COR-L47 (cell line): ENCODE data around the gene ZNF674.
"Not testable (repeated sequence)": the region's sequence is repeated elsewhere in the genome, so short reads cannot be mapped to it uniquely, and the experiment has no call there.

Source experiments
- DNase-seq: peaks from one replicate; lab custom pipeline; 2025; lab: John Stamatoyannopoulos, UW

Gene ZNF674

DNA sequence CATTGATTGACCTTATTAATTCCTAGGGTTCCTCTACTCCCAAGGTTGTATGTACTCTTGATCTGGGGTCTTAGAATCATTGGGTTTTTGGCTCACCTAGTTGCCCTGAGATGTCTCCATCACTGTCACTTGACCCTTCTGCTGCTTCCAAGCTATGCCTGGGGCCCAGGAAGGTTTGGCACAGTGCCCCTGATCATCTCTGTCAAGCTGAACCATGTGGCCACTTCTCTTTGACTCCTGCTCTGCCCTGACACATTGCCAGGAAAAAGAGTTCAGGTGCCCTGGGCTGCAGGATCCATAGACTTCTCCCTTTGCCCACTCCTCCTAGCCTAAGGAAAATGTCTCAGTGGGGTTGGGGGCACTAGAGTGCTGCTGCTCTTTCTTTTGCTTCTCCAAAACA is 24.4 kb upstream of the ZNF674 start:
- DNase-seq: no peak

DNA sequence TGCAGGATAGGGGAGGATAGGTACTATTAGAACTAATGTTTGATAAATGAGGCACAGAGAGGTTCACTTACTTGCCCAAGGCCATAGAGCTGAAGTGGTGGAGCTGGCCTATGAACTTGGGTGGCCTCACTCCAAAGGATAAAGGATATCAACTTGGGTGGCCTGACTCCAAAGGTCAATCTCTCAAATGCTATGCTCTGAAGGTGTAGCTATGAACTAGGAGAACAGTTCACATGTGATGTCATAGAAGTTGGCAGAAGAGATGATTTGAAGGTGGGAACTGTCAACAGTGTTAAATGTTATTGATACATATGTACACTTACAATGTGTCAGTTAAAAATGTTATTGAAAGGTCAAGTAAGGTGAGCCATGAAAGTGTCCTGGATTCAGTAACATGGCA is 22.2 kb upstream of the ZNF674 start:
- DNase-seq: no peak

DNA sequence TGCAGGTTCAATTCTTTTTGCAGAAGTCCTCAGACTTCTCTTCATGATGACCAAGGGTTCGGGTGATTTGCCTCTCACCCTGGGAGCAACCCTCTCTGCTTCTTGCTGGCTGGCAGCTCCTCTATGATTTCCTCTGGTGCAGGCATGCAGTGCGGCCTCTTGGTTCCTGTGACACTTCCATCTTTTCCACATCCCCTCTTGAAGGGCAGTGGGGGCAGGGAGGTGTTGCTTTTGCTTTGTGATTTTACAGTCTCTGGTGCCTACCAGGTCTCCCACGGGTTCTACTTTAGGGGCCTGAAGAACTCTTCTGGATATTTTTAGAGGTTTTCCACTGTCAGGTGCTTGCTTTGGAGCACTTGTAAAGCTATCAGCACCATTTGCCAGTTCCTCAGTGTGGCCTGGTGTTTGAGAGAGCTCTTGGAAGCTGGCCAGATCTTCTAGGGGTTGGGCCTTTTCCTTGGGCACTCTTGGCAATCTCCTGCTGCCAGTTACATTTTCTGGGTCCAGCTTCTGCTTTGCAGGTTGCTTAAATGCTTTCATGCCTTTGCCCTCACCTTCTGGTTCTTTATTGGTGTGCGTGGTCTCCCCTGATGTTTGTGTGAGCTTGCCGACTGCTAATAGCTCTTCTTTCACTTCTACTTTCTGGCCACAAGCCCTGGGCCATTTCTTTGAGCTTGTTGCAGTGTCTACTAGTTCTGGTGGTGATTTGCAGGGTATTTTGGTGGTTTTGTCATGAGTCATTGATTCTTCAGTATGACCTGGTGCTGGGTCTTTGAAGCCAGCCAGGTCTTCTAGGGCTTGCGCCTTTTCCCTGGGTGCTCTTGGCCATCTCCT is 16.8 kb upstream of the ZNF674 start:
- DNase-seq: no peak

DNA sequence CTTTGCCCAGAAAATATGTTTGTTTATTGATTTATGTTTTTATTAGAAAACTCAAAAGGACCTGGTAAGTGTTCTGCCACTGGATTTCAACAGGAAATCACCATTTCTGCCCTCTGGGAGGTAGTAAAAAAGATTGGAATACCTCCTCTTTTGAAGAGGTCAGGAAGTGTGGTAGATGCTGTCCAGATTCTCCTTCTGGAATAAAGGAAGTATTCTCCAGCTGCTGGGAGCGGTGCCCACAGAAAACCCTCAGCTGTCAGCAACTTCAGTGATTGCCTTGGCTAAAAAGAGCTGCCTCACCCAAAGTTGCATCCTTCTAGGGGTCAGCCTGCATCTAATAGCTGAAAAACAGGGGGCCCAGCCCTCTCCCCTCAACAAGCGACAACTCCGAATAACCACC is 13.8 kb upstream of the ZNF674 start:
- no peak for DNase-seq

DNA sequence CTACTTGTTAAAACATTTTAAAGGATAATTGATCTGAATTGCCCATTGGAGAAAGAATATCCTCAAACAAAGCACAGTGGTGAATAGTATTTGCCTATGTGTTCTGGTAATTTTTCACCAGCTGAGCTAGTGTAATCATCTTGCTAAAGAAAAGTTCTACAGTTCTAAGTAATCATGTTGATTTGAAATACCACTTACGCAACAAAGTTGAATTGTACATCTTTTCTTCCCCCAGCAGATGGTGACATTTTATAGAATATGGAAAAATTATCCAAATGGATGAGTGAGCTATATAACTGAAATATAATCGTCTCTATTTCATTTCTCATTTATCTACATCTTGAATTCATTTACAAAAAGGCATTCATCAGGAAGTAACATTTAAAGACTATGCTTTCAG is 9.7 kb upstream of the ZNF674 start:
- no peak for DNase-seq

DNA sequence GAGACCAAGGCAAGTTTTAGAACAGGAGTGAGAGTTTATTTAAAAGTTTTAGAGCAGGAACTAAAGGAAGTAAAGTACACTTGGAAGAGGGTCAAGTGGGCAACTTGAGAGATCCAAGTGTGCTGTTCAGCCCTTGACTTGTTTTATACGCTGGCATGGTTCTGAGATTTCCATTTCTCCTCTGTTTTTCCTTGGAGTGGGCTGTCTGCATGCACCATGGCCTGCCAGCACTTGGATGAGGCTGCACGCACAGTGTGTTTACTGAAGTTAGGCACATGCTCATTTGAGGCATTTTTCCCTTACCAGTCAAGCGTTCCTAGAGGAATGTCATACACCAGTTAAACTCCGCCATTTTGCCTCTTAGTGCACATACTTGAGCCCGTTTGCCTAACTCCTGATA is 8.7 kb upstream of the ZNF674 start:
- DNase-seq: no peak

DNA sequence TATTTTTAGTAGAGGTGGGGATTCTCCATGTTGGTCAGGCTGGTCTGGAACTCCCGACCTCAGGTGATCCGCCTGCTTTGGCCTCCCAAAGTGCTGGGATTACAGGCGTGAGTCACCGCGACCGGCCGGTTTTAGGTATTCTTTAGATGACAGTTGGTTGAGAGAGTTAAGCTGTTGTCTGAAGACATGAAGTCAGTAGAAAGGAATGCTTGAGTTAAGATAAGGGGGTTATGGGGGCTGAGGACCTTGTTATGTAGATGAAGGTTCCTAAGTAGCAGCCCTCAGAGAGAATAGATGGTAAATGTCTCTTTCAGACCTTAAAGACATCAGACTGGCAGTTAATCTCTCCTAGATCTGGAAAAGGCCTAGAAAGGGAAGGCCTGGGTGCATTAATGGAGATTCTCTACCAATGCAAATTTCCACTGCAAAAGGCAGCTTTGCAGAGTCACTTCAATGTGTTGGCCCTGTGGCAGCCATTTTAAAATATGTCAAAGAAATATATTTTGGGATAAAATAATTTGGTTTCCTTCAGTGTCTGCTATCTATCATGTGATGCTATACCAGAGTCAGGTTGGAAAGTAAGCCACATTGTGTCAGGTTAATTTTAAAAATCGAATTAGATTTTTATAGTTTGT is 6.4 kb upstream of the ZNF674 start:
- no peak for DNase-seq

DNA sequence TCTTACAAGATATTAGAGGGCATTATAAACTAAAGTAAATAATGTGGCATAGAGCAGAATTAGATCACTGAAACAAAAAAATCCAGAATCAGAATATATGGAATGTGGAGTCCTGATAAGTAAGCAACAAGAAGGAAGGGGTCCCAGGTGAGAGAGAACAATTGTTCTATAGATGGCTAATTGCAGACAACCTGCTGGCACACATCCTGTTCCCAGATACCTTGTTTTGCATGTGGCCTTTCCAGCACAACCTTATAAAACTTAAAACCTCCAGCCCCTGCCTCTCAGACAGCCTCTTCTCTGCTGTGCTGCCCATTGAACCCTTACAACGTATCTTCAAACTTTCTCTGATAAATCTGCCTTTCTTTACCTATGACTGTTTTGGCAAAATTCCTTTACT is 4.7 kb upstream of the ZNF674 start:
- DNase-seq: no peak

DNA sequence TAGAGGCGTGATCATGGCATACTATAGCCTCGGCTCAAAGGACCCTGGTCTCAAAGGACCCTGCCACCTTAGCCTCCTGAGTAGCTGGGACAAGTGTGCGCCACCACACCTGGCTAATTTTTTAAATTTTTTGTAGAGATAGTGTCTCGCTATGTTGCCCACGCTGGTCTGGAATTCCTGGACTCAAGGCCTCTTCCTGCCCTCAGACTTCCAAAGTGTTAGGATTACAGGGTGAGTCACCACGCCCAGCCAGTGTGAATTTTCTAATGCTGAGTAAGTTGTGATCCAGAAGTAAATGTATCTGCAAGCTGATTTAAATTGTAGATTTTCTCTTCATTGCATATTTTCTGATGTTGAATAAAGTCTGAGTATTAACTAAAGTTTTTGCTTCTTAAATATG is 2.6 kb upstream of the ZNF674 start:
- DNase-seq: no peak

DNA sequence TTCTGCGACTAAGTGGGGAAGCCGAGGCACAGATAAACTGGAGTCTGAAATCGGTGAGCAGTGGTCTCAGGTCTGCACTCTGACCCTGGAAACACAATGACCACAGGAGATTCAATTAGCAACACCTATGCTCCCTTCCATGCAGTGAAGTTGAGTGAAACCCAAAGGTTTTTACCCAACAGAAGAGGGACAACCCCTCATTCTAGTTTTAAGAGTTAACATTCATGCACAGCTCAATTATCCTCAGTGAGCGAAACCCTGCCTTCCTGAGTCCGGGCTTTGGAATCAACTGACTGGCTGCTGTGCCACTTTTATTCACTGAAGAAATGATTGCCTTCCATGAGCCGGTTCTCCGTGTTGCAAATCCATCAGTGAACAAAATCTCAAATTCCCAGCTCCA is 694 bp downstream of the ZNF674 start:
- DNase-seq: not testable (repeated sequence)

DNA sequence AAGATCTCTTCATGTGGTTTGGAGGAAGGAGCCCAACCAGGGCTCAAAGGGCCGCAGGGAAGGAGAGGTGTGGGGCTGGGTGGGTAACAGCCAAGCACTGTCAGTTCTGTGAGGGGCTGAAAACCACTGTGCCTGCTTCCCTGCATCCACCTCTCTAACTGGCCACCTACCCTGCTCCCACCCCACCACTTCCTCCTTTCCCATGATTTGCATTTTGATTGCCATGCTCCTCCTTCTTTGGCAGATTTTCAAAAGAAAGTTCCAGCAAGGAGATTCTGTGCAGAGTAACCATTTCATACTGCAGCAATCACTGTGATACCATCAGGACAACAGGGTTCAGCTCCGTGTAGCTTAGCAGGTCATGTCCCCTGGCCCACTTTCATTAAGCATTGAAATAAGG is 1.8 kb downstream of the ZNF674 start:
- no peak for DNase-seq

DNA sequence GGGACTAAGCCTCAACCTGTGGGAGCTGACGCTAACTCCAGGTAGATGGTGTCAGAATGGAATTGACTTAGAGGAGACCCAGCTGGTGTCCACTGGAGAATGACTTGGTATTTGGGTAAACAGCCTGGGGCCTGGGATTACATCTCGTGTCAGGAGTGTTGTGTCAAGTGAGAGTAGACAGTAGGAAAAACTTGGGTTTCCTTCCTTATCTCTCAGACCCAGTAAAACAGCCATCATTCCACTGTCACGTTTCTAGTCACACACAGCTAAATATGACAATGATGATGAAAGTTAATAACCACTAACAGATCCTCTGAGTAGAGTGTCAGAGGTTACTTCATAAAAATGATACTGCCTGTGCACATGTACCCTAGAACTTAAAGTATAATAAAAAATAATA is 13.8 kb downstream of the ZNF674 start:
- no peak for DNase-seq

DNA sequence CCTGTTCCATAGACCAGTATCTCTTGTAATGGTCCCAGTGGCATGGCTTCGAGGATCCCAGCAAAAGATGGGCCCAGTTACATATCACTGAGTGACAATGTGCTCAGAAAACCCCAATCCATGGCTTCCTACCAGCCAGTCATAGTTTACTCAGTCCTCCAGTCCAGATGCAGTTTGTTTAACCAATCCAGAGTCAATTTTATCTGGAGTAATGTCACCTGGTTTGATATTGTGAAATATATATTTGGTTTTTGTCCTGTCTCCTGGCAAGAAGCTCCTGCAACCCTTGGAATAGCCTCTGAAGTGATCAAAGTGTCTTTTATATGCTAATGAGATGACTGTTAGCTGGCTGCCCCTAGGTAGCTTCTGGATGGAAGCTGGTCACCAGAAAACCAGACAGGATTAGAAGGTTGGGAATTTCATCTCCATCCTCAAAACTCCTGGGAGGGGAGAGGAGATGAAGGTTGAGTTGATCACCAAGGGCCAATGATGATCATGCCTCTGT is 14.8 kb downstream of the ZNF674 start:
- DNase-seq: not testable (repeated sequence)

DNA sequence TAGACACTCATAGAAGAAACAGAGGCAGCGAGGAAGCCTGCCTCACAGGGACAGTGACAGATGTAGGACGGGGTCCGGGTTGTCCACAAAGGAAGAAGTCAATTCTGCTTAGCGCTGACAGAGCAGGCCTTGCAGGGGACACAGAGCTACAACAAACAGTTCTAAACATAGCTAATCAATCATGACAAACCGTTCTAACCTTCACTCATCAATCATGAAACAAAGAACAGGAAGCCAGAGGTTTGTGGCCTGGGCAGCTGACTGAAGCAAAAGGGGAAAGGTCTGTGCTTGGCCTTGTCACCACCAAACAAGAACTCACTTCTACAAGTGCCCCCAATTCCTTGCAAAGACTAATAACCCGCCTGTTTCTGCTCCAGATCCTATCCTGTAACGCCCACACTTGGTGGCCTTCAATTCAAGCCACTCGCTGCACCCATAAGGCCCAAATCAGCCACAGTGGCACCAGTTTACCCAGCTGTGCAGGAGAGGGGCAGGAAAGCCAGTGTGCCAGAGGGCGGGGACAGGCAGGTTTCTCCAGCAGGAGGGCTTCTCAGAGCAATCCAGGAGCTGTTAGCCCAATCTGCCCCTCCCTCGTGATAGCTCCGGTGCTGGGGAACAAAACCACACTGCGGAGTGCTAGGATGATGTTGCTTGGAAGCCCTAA is 15.3 kb downstream of the ZNF674 start:
- DNase-seq: not testable (repeated sequence)

DNA sequence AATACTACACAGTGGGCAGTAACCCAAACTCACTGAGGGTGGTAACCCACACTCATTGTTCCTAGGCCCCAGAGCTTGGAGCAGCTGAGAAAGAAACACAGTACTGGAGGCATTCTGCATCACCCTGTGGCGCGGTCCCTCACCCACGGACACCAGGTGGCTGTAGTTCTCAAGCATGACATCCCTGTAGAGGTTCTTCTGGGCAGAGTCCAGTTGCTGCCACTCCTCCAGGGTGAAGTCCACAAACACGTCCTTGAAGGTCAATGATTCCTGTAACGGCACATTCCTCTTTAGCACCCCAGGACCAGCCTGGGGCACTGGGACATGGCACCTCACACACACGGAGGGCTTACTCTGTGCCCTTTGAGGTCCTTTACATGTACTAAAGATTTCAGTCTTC is 16.6 kb downstream of the ZNF674 start:
- not testable (repeated sequence) for DNase-seq

DNA sequence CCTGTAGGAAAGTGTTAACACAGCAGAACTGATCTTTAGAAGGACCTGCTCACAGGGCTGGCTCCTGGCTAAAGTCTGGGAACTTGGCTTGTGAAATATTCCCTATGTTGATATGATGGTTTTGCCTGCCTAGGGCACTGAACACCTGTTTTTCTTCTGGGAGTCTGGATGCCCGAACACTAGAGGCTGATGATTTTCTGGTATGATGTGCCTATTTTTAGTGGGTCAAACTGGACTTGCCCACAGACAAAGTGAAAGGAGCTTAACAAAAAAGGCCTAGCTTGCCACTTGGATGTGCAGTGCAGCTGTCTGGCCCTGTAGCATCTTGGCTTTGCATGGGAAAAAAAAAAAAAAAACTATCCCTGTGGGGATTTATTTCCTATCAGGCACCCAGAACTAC is 39.1 kb downstream of the ZNF674 start:
- DNase-seq: no peak

DNA sequence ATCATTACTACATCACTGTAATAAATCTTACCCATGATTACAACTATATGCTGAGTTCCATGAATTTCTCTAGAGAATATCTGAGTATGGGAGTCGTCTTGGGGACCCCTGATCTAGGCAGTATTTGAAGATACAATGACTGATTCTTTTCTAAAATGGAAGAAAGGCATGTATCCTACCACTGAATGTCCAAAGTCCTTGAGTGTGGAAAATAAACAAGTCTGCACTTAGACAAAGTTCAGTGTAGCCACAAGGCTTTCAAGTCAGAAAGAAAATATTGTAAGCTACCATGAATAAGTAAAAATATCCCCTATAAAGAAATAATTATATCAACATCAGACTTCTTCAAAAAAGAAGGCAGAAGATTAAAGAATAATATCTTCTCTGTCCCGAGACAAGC is 42.4 kb downstream of the ZNF674 start:
- DNase-seq: no peak

DNA sequence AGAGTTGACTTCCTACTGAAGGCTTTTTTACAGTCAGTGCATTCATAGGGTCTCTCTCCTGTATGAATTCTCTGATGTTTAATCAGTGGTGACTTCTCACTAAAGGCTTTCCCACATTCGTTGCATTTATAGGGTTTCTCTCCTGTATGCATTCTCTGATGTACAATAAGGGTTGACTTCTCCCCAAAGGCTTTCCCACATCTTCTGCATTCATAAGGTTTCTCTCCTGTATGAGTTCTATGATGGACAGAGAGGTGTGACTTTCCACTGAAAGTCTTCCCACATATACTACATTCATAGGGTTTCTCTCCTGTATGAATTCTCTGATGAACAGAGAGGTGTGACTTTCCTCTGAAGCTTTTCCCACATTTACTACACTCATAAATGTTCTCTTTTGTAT is 45.2 kb downstream of the ZNF674 start:
- DNase-seq: no peak

DNA sequence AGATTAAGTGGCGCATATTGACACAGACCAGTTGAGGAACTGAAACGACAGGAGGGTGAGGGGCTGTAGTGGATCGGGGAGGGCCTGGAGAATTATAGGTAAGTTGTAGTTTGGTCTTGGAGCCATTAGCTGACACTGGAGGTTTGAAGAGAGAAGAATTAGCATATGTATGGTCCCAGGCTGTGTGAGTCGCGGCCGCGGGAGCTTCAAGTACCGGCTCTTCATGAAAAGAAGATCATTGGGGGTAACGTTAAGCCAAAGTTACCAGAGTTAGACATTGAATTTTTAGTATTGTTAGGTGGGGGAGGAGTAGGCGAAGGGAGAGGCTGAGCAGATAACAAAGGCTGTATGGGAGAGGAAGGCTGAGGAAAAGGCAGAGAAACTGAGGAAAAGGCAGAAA is 56.5 kb downstream of the ZNF674 start:
- DNase-seq: no peak

DNA sequence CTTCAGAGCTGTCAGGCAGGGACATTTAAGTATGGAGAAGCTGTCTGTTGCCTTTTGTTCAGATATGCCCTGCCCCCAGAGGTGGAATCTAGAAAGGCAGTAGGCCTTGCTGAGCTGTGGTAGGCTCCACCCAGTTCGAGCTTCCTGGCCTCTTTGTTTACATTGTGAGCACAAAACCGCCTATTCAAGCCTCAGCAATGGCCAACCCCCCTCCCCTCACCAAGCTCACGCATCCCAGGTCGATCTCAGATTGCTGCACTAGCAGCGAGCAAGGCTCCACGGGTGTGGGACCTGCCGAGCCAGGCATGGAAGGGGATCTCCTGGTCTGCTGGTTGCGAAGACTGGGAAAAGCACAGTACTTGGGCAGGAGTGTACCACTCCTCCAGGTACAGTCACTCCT is 59.3 kb downstream of the ZNF674 start:
- no peak for DNase-seq

DNA sequence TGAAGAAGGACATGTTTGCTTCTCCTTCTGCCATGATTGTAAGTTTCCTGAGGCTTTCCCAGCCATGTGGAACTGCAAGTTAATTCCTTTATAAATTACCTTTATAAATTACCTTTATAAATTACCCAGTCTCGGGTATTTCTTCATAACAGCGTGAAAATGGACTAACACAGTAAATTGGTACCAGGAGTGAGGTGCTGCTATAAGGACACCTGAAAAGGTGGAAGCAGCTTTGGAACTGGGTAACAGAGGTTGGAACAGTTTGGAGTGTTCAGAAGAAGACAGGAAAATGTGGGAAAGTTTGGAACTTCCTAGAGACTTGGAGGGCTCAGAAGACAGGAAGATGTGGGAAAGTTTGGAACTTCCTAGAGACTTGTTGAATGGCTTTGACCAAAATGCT is 66.6 kb downstream of the ZNF674 start:
- DNase-seq: not testable (repeated sequence)

DNA sequence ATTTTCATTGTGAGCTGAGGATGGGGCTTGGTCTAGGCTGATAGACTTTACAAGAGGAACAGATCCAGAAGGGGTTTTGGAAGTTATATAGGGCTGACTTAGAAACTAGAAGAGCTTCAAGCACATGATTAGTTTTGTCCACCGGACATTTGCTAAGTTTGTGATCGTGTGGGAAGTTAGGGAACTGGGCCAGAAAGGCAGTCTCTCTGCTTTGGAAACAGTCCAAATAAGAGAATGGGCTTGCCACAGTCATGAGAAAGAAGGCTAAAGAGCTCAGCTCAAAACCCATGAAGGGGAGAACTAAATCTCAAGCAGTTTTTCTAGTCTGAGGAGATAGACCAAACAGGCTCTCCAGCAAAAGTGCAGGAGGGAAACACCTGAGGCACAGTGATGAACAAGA is 67.8 kb downstream of the ZNF674 start:
- no peak for DNase-seq

DNA sequence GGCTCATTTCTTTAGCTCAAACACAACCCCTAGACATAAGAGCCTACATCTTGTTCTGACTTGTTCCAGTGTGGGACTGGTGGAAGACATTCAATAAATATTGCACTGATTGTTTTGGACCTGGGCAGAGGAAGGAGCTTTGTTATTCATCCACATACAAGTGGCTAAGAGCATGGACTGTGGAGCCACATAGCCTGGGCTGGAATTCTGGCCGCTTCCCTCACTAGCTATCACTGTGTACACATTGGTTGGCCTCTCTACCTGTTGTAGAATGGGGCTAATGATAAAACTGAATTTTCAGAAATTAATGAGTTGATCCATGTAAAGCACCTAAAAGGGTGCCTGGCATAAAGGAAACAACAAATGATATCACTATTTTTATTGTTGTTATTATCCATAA is 80.0 kb downstream of the ZNF674 start:
- no peak for DNase-seq
